PC-9 (cell line): ENCODE data around the gene CYB5R4. TPM values are rescaled to one million over a fixed set of nuclear protein-coding genes. Genes with fewer than 3 reads are reported as not detected.

Source experiments
- BruUV-seq: library from RNA; stranded (reverse); fragments of 400-500 nt; replicated peaks from 2 replicates; lab custom pipeline; 2021; lab: Mats Ljungman, UMichigan
- CTCF ChIA-PET: fragments of 300-600 bp; sonication (Branson Sonifier 250); formaldehyde crosslinking; loops from one replicate; lab custom pipeline; 2022; ENCODE audit warnings: antibody characterized with exemption; lab: Charles Lee
- POLR2A ChIA-PET: fragments of 300-600 bp; sonication (Branson Sonifier 250); formaldehyde crosslinking; loops from one replicate; lab custom pipeline; 2022; ENCODE audit warnings: antibody characterized with exemption; ENCODE audit not compliant: unreplicated experiment; lab: Charles Lee
- DNase-seq, 2 experiments: peaks; one replicate each; pipeline versions ENCODE4 v3.0.0 to v3.0.0-alpha.2; 2015 to 2022; ENCODE audit warnings: mixed read lengths in 1 of 2
- H2AFZ ChIP-seq: fragments of 200-600 bp; sonication (generic); 2 replicates; pipeline ENCODE4 v1.8.1; 2017; ENCODE audit warnings: antibody characterized with exemption
- H3F3A ChIP-seq: fragments of 200-600 bp; sonication (generic); 2 replicates; pipeline ENCODE4 v1.8.1; 2017; ENCODE audit warnings: antibody characterized with exemption, mild to moderate bottlenecking, low read depth; ENCODE audit not compliant: insufficient read depth
- H3K27ac ChIP-seq: fragments of 200-600 bp; sonication (generic); 2 replicates; pipeline ENCODE4 v1.6.1; 2016; ENCODE audit warnings: mixed run types
- H3K27me3 ChIP-seq: fragments of 200-600 bp; sonication (generic); 2 replicates; pipeline ENCODE4 v1.6.1; 2016; ENCODE audit warnings: low read depth, mixed run types; ENCODE audit not compliant: insufficient read depth
- H3K36me3 ChIP-seq: fragments of 200-600 bp; sonication (generic); 2 replicates; pipeline ENCODE4 v1.6.1; 2016; ENCODE audit warnings: low read depth, mixed run types
- H3K4me1 ChIP-seq: fragments of 200-600 bp; sonication (generic); replicated peaks from 2 replicates; pipeline ENCODE4 v1.6.1; 2016; ENCODE audit warnings: mixed run types; ENCODE audit not compliant: insufficient read depth
- H3K4me2 ChIP-seq: fragments of 200-600 bp; sonication (generic); 2 replicates; pipeline ENCODE4 v1.6.1; 2017; ENCODE audit warnings: mixed run types
- H3K4me3 ChIP-seq: fragments of 200-600 bp; sonication (generic); 2 replicates; pipeline ENCODE4 v1.6.1; 2016; ENCODE audit warnings: mixed run types
- H3K79me2 ChIP-seq: fragments of 200-600 bp; sonication (generic); 2 replicates; pipeline ENCODE4 v1.6.1; 2017; ENCODE audit warnings: low read depth, mixed run types
- H3K9me2 ChIP-seq: fragments of 200-600 bp; sonication (generic); 2 replicates; pipeline ENCODE4 v1.8.1; 2017; ENCODE audit warnings: mild to moderate bottlenecking; ENCODE audit not compliant: insufficient read depth
- H3K9me3 ChIP-seq: fragments of 200-600 bp; sonication (generic); 2 replicates; pipeline ENCODE4 v1.8.1; 2016; ENCODE audit warnings: low read depth; ENCODE audit not compliant: insufficient read depth
- H4K20me1 ChIP-seq: fragments of 200-600 bp; sonication (generic); 2 replicates; pipeline ENCODE4 v1.8.1; 2017; ENCODE audit not compliant: insufficient read depth
- CTCF ChIP-seq: fragments of 200-600 bp; sonication (generic); conservative IDR thresholded peaks from 2 replicates; pipeline ENCODE4 v1.6.1; 2017; ENCODE audit warnings: mixed run types, antibody characterized with exemption, mild to moderate bottlenecking, moderate library complexity
- EZH2 ChIP-seq: fragments of 200-600 bp; sonication (generic); IDR thresholded peaks from 2 replicates; pipeline ENCODE4 v1.8.0; 2017; ENCODE audit warnings: antibody characterized with exemption, low read depth
- intact Hi-C: fragments of 100-400 bp; cut with micrococcal nuclease; formaldehyde crosslinking; loops from one replicate; pipeline ENCODE4 v1.10.0; 2022; ENCODE audit not compliant: unreplicated experiment
- total RNA-seq: library from RNA; stranded (reverse); gene quantifications from 2 replicates; pipeline ENCODE4 v1.2.3, GENCODE V29; 2021

CYB5R4 gene
- total RNA-seq, 1 experiment from 2014 or later = 22.7 TPM

DNA sequence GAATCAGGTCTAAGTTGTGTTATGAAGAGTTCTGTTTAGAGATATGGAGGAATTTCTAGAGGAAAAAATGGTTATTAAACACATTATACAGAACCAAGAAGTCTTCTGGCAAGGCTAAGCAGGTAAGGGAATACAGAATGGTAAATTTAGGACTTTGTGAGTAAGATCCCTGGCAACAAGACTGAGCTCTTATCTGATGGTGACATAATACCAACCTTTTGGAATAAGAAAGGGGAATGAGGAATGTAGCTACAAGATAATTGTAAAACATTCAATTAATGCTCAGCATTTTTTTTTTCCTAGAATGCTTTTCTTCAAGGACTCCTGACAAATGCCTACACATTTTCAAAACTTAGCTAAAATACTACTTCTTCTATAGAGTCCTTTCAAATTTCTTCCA is 51.8 kb downstream of the CYB5R4 start:
- TF ChIP-seq EZH2 = no peak
- intact Hi-C loops = no loop called here

GRCh38 chr6:83914953-83915352 is 55.5 kb downstream of the CYB5R4 start:
- no peaks in the 10 kb centered on the region for H3K27me3 ChIP-seq
- no peaks in the 10 kb centered on the region for H3K4me1 ChIP-seq
- no peaks in the 10 kb centered on the region for H3F3A ChIP-seq
- no peaks in the 10 kb centered on the region for H3K9me2 ChIP-seq
- no peaks in the 10 kb centered on the region for H4K20me1 ChIP-seq
- ChIA-PET POLR2A (interaction anchor here (0.6 to 0.7 kb wide), 2 partner anchors 29 to 34 kb away, joined by 8 to 10 read pairs; no protein-coding TSS in a partner anchor), CTCF (interaction anchor here (0.6 kb wide), 1 partner anchor 306 kb away, joined by 5 read pairs; no protein-coding TSS in a partner anchor)
- intact Hi-C loops = no loop called here
- H3K36me3 ChIP-seq = no peaks in the 10 kb centered on the region
- H2AFZ ChIP-seq = no peak overlapping the region
- H3K4me3 ChIP-seq = no peak overlapping the region
- no TSS peak for BruUV-seq
- no peak overlapping the region for H3K27ac ChIP-seq
- TF ChIP-seq EZH2 (no peak), CTCF (no peak)
- H3K9me3 ChIP-seq = no peaks in the 10 kb centered on the region
- H3K4me2 ChIP-seq = no peak overlapping the region
- DNase-seq = no peak
- H3K79me2 ChIP-seq = no peaks in the 10 kb centered on the region

More for the DNA sequence above, 51.8 kb downstream of the CYB5R4 start:
- Histone ChIP-seq H3K4me3 (no peak overlapping the region), H3K27me3 (no peaks in the 10 kb centered on the region), H3K4me2 (no peak overlapping the region), H3K9me3 (no peaks in the 10 kb centered on the region), H3K27ac (no peak overlapping the region), H3K36me3 (no peaks in the 10 kb centered on the region), H3K4me1 (no peaks in the 10 kb centered on the region), H3F3A (no peaks in the 10 kb centered on the region), H4K20me1 (no peaks in the 10 kb centered on the region), H3K79me2 (no peaks in the 10 kb centered on the region), H2AFZ (no peak overlapping the region), H3K9me2 (no peaks in the 10 kb centered on the region)
- CTCF ChIA-PET = interaction anchor here (0.6 kb wide), 1 partner anchor 281 kb away, joined by 3 read pairs; no protein-coding TSS in a partner anchor
- POLR2A ChIA-PET = no interaction called here
- no peak for DNase-seq
- BruUV-seq = no TSS peak

DNA sequence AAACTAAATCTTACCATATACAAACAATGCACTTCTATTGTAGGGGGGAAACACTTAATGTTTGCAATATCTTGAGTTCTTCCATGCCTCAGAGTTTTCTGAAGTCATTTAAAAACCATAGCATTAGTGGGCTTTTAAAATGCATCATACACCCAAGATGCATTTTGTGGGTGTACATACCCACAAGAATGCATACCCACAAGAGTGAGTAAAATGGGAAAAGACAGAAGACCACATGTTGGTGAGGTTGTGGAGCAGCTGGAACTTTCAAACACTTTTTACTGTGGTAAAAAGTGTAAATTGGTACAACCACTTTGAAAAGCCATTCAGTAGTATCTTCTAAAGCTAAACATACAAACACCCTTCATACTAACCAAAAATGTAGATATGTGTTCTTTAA is 57.5 kb downstream of the CYB5R4 start:
- no peaks in the 10 kb centered on the region for H3K9me2 ChIP-seq

More for the DNA sequence above, 57.5 kb downstream of the CYB5R4 start:
- Histone ChIP-seq H3K79me2 (no peaks in the 10 kb centered on the region), H3K27ac (no peak overlapping the region), H3F3A (no peaks in the 10 kb centered on the region), H3K4me1 (no peaks in the 10 kb centered on the region), H3K27me3 (no peaks in the 10 kb centered on the region), H3K4me3 (no peak overlapping the region), H3K9me3 (no peaks in the 10 kb centered on the region), H4K20me1 (no peaks in the 10 kb centered on the region), H2AFZ (no peak overlapping the region), H3K4me2 (no peak overlapping the region), H3K36me3 (no peaks in the 10 kb centered on the region)
- TF ChIP-seq CTCF = no peak
- no peak for TF ChIP-seq EZH2
- ChIA-PET CTCF (no interaction called here), POLR2A (no interaction called here)
- DNase-seq = no peak
- intact Hi-C loops = no loop called here
- BruUV-seq = no TSS peak
